ENCODE results near the gene ETS1. TPM values are rescaled to one million over a fixed set of nuclear protein-coding genes. Genes with fewer than 3 reads are reported as not detected.

ETS1 gene
- total and polyA plus RNA-seq, 8 donors, result 70.2 to 139 (median 128) TPM

DNA sequence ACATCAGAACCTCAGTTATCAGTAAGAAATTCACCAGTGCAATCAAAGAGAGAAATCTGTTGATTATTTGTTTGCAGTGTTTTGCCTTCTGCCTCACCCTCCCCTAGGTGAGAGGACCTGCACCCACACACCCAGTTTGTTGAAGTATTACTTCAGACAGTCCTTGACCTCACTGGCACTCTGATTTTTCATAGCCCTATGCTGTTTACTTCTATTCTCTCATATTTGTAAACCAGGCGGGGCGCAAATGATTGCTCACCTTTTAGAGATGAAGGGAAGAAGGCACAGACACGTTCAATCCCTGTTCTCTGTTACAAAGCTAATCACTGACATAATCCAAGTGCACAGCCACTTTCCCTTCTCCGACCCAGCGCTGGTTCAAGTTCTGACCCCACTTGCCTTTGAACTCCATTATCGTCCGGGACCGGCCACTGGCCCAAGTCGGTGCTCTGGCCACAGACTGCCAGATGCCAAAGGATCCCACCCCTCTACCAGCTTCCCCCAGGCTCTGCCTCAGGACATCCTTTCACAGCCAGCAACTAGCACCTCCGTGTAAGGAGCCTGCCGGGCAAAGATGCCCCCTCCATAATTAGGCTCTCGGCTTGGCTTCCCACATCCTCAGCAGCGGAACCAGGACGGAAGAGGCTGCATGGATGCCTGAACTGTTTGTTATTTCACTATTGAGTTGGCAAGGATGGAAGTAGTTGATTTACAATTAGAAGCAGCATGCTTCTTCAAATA is 1.7 kb downstream of the ETS1 start:
- TF ChIP-seq CTCF (IDR thresholded peaks at IDR 0.05), result no peak
- intact Hi-C loops (cut with DNase I), result no loop called here
- Histone ChIP-seq H3K9me3 (no peaks in the 10 kb centered on the region), H3K4me3 (peak overlapping the region in 1 of 2 donors; percentile 11), H3K27me3 (no peaks in the 10 kb centered on the region), H3K36me3 (no peaks in the 10 kb centered on the region), H3K27ac (peak overlapping the region in 1 of 2 donors; percentile 35), H3K4me1 (peaks cover 0 to 36% of the 10 kb centered on the region in 2 donors)
- ATAC-seq (peak; percentile 55), DNase-seq (no peak)

DNA sequence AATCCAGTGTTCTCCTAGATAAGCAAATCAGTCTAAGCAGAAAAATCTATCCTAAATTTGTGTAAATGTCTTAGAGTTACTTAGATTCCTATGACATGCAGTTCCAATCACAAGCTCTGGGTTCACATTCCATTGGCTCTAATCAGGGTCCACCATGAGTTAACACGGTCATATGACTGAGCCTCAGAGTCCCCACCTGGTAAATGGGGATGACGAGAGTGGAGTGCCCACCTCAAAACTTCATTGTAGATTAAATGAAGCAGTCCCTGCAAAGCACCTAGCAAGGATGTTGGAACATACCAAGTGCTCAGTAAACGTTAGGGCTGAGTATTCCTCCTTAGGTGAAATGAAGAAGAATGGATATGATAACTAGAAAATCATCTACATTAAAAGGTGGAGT is 3.1 kb downstream of the ETS1 start:
- no peak overlapping the region for H3K4me3 ChIP-seq
- ATAC-seq (no peak), DNase-seq (no peak)
- H3K9me3 ChIP-seq, result no peaks in the 10 kb centered on the region
- peaks cover 0 to 47% of the 10 kb centered on the region in 2 donors for H3K4me1 ChIP-seq
- H3K27me3 ChIP-seq, result no peaks in the 10 kb centered on the region
- TF ChIP-seq CTCF (IDR thresholded peaks at IDR 0.05), result no peak
- H3K27ac ChIP-seq, result no peak overlapping the region
- intact Hi-C loops (cut with DNase I), result no loop called here
- H3K36me3 ChIP-seq, result no peaks in the 10 kb centered on the region

GRCh38 chr11:128582496-128583366 is 4.6 kb downstream of the ETS1 start:
- Histone ChIP-seq H3K4me3 (no peak overlapping the region), H3K36me3 (no peaks in the 10 kb centered on the region), H3K4me1 (peaks cover 0 to 51% of the 10 kb centered on the region in 2 donors), H3K27me3 (no peaks in the 10 kb centered on the region), H3K27ac (peak overlapping the region in 1 of 2 donors; percentile 73), H3K9me3 (no peaks in the 10 kb centered on the region)
- intact Hi-C loops (cut with DNase I), result no loop called here
- ATAC-seq, result peak; percentile 80
- peak in 1 of 4 donors; percentile 52 for DNase-seq
- no peak for TF ChIP-seq CTCF (IDR thresholded peaks at IDR 0.05)

GRCh38 chr11:128581561-128582272 is 5.6 kb downstream of the ETS1 start:
- ATAC-seq (no peak), DNase-seq (no peak)
- H3K4me1 ChIP-seq, result peaks cover 1 to 54% of the 10 kb centered on the region in 2 donors
- TF ChIP-seq CTCF (IDR thresholded peaks at IDR 0.05), result no peak
- H3K9me3 ChIP-seq, result no peaks in the 10 kb centered on the region
- intact Hi-C loops (cut with DNase I), result no loop called here
- H3K4me3 ChIP-seq, result no peak overlapping the region
- no peaks in the 10 kb centered on the region for H3K36me3 ChIP-seq
- no peaks in the 10 kb centered on the region for H3K27me3 ChIP-seq
- H3K27ac ChIP-seq, result peak overlapping the region in 1 of 2 donors; percentile 73
